ENCODE measurements around the gene TIAM1.

The TIAM1 gene

DNA sequence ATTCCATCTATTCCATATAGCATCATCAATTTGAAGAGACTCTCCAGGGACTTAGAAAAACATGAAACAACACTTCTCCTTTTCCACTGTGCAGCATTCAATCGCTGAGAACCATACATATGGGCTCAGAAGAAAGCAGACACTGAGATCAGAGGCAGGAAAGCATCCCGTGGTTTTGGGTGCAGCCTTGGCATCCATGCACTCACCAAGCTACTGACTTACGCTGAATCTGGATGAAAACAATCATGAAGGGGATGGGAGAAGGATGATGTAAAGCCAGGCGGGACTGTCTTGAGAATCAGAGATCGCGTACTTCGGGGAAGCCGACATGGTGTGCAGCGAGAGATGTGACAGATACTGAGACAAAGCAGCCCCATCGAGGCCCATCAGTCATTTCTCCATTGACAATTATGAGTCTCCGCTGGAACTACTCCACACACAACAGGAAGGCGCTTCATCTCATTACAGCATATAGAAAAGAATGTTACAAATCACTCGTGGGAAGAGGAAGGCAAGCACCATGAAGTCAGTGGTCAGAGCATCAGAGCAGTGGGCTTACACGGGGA is 2.3 kb upstream of the TIAM1 start:
- DNase-seq, result no peak
- peaks cover 13% of the 10 kb centered on the region for H3K9me3 Mint-ChIP-seq
- H3K4me1 Mint-ChIP-seq, result peaks cover 49% of the 10 kb centered on the region
- H3K27ac Mint-ChIP-seq, result no peak overlapping the region
- H3K4me3 Mint-ChIP-seq, result no peak overlapping the region
- CTCF ChIA-PET, result interaction anchor here (0.7 kb wide), 1 partner anchor 234 kb away, joined by 3 read pairs; no protein-coding TSS in a partner anchor
- peaks cover 32% of the 10 kb centered on the region for H3K27me3 Mint-ChIP-seq
- H3K36me3 Mint-ChIP-seq, result peaks cover 26% of the 10 kb centered on the region

- peaks cover 57% of the 10 kb centered on the region for H3K4me1 Mint-ChIP-seq
- peaks cover 32% of the 10 kb centered on the region for H3K27me3 Mint-ChIP-seq
- no peak for DNase-seq
- H3K4me3 Mint-ChIP-seq, result peak overlapping the region; percentile 46
- CTCF ChIA-PET, result no interaction called here
- peaks cover 4% of the 10 kb centered on the region for H3K9me3 Mint-ChIP-seq
- H3K27ac Mint-ChIP-seq, result no peak overlapping the region
- H3K36me3 Mint-ChIP-seq, result peaks cover 18% of the 10 kb centered on the region
These were observed 1.1 kb upstream of the TIAM1 start for GRCh38 chr21:31345136-31345535.

DNA sequence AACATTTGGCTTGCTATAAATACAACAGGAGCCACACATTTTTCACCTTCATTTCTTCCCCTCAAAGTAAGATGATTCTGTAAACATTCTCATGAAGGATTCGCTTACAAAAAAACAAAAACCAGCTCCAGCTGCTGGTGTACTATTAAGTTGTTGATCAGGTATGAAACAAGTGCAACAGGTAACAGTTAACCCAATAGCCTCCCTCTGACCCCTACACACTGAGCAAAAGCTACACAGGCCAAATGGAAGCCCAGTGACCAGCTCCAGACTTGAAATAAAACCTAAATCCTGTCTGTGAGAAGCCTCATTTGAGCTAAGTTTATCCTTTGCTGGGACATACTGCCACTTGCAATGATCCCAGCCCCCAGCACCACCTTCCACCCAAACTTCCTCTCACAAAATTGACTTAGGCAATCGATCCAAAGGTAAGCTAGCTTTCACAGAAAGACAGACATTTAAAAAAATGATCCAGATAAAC is 991 bp downstream of the TIAM1 start:
- no peak for DNase-seq
- CTCF ChIA-PET, result interaction anchor here (1.0 to 2.9 kb wide), 7 partner anchors 10 to 261 kb away, joined by 3 to 16 read pairs (median 3); no protein-coding TSS in a partner anchor
- H3K27me3 Mint-ChIP-seq, result peaks cover 32% of the 10 kb centered on the region
- peaks cover 60% of the 10 kb centered on the region for H3K4me1 Mint-ChIP-seq
- no peaks in the 10 kb centered on the region for H3K9me3 Mint-ChIP-seq
- H3K4me3 Mint-ChIP-seq, result peak overlapping the region; percentile 81
- H3K27ac Mint-ChIP-seq, result no peak overlapping the region
- peaks cover 24% of the 10 kb centered on the region for H3K36me3 Mint-ChIP-seq

DNA sequence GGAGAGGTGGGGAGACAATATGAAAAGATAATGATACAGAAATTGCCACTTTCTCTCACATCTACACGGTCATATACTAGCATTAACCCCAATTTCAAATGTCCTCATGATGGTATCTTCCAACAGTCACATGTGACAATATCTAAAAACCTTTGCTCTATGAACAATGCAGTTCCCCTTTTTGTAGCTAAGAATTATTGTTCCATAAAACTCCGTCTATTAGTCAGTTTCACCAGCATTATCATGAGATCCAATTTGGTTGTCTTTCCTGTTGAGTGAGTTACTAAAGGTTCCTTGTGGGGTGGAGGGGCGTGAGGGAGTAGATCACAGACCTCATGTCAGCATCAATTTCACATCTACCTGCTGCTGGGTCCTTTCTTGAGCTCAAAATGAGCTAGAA is 1.7 kb downstream of the TIAM1 start:
- Mint-ChIP-seq H3K36me3 (peaks cover 26% of the 10 kb centered on the region), H3K4me1 (peaks cover 56% of the 10 kb centered on the region), H3K27me3 (peaks cover 32% of the 10 kb centered on the region), H3K9me3 (no peaks in the 10 kb centered on the region), H3K4me3 (peak overlapping the region; percentile 81), H3K27ac (peak overlapping the region; percentile 20)
- DNase-seq, result no peak
- CTCF ChIA-PET, result interaction anchor here (0.6 to 2.9 kb wide), 7 partner anchors 10 to 737 kb away, joined by 3 to 16 read pairs (median 3); no protein-coding TSS in a partner anchor

- H3K4me3 Mint-ChIP-seq, result no peak overlapping the region
- H3K27ac Mint-ChIP-seq, result no peak overlapping the region
- no peak for DNase-seq
- H3K4me1 Mint-ChIP-seq, result peaks cover 53% of the 10 kb centered on the region
- CTCF ChIA-PET, result no interaction called here
- peaks cover 28% of the 10 kb centered on the region for H3K27me3 Mint-ChIP-seq
- peaks cover 35% of the 10 kb centered on the region for H3K36me3 Mint-ChIP-seq
- H3K9me3 Mint-ChIP-seq, result no peaks in the 10 kb centered on the region
These were observed 3.0 kb downstream of the TIAM1 start for GRCh38 chr21:31340942-31341487.

DNA sequence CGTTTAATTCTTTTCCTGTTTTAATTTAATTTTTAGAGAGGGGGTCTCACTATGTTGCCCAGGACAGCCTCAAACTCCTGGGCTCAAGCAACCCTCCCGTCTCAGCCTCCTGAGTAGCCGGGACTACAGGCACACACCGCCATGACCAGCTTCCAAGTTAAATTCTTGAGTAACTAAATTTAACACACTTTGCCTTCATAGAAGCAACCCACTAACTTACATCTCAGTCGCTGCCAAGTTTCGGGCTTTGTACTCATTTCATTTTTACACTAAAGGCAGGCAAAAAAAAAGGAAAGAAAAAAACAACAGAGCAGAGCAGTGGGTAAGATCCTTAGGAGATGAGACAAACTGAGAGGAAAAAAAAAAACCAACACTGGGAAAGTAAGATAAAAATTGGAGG is 3.5 kb downstream of the TIAM1 start:
- peaks cover 27% of the 10 kb centered on the region for H3K27me3 Mint-ChIP-seq
- H3K36me3 Mint-ChIP-seq, result peaks cover 35% of the 10 kb centered on the region
- no peak for DNase-seq
- H3K9me3 Mint-ChIP-seq, result no peaks in the 10 kb centered on the region
- H3K4me3 Mint-ChIP-seq, result no peak overlapping the region
- CTCF ChIA-PET, result interaction anchor here (0.9 kb wide), 1 partner anchor 240 kb away, joined by 4 read pairs; no protein-coding TSS in a partner anchor
- H3K27ac Mint-ChIP-seq, result peak overlapping the region; percentile 26
- H3K4me1 Mint-ChIP-seq, result peaks cover 53% of the 10 kb centered on the region

DNA sequence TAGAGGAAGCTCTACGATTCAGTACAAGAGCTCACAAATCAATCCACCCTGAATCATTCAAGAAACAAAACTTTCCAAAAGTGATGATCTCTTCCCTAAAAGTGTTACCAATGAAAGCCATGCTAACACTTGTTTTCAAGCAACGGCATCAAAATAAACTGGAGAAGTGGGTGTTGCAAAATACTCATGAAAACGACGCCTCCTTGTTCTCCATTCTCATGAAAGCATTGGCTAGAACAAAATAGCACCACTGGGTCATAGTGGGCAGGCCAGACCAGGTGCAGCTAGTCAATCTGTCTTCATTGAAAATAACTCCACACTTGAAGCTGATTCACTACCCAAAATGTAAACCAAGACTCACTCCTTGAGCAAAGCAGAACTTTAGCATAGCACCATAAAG is 4.3 kb downstream of the TIAM1 start:
- H3K4me1 Mint-ChIP-seq, result peaks cover 50% of the 10 kb centered on the region
- CTCF ChIA-PET, result interaction anchor here (0.6 to 0.9 kb wide), 2 partner anchors 144 to 241 kb away, joined by 4 read pairs; no protein-coding TSS in a partner anchor
- H3K27ac Mint-ChIP-seq, result no peak overlapping the region

GRCh38 chr21:31338908-31339368 is 5.1 kb downstream of the TIAM1 start:
- H3K9me3 Mint-ChIP-seq, result no peaks in the 10 kb centered on the region
- CTCF ChIA-PET, result no interaction called here
- H3K27me3 Mint-ChIP-seq, result peaks cover 18% of the 10 kb centered on the region
- H3K4me3 Mint-ChIP-seq, result no peak overlapping the region
- peaks cover 34% of the 10 kb centered on the region for H3K36me3 Mint-ChIP-seq
- H3K4me1 Mint-ChIP-seq, result peaks cover 43% of the 10 kb centered on the region
- H3K27ac Mint-ChIP-seq, result no peak overlapping the region
- DNase-seq, result no peak

More for the DNA sequence above, 4.3 kb downstream of the TIAM1 start:
- H3K36me3 Mint-ChIP-seq, result peaks cover 35% of the 10 kb centered on the region
- no peak overlapping the region for H3K4me3 Mint-ChIP-seq
- peaks cover 23% of the 10 kb centered on the region for H3K27me3 Mint-ChIP-seq
- H3K9me3 Mint-ChIP-seq, result no peaks in the 10 kb centered on the region
- no peak for DNase-seq

GRCh38 chr21:31337996-31338907 is 5.8 kb downstream of the TIAM1 start:
- Mint-ChIP-seq H3K27ac (no peak overlapping the region), H3K4me3 (no peak overlapping the region), H3K36me3 (peaks cover 33% of the 10 kb centered on the region), H3K4me1 (peaks cover 43% of the 10 kb centered on the region), H3K9me3 (no peaks in the 10 kb centered on the region), H3K27me3 (peaks cover 11% of the 10 kb centered on the region)
- CTCF ChIA-PET, result no interaction called here
- no peak for DNase-seq

DNA sequence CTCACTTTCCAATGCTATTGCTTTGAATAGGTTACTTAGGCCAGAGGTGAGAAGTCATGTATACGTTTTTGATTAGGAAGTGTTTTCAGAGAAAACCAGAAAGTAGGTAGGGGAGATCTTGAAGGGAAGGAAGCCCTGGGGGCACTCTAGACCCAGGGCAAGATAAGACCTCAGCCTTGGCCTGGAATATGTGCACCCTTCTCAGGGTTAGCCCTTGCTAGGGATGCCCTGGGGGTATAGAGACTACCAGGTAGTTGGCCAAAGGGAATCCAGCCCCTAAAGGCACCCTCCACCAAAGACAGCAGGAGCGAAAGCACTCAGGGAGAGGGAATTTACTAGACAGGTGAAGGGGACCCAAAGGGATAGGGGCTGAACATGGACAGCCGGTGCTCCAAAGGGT is 7.0 kb downstream of the TIAM1 start:
- DNase-seq, result no peak
- Mint-ChIP-seq H3K9me3 (no peaks in the 10 kb centered on the region), H3K36me3 (peaks cover 36% of the 10 kb centered on the region)

DNA sequence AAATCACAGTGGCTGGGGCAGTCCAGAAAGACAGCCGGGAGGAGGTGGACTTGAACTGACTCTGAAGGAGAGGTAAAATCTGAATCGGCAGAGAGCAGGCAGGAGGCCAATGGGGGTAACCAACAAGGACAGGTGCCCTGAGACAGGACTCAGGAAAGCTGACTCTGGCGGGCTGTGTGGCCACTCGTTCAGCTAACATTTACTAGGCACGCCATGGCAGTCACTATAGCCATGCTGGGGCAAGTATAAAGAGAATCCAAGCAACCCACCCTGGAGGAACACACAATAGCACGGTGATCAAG is 7.4 kb downstream of the TIAM1 start:
- Mint-ChIP-seq H3K36me3 (peaks cover 40% of the 10 kb centered on the region), H3K4me3 (no peak overlapping the region), H3K9me3 (no peaks in the 10 kb centered on the region), H3K27ac (no peak overlapping the region), H3K27me3 (no peaks in the 10 kb centered on the region), H3K4me1 (peaks cover 37% of the 10 kb centered on the region)
- CTCF ChIA-PET, result no interaction called here
- no peak for DNase-seq

More for the DNA sequence above, 7.0 kb downstream of the TIAM1 start:
- CTCF ChIA-PET, result no interaction called here
- H3K27me3 Mint-ChIP-seq, result no peaks in the 10 kb centered on the region
- H3K4me3 Mint-ChIP-seq, result no peak overlapping the region
- no peak overlapping the region for H3K27ac Mint-ChIP-seq
- H3K4me1 Mint-ChIP-seq, result peaks cover 38% of the 10 kb centered on the region

DNA sequence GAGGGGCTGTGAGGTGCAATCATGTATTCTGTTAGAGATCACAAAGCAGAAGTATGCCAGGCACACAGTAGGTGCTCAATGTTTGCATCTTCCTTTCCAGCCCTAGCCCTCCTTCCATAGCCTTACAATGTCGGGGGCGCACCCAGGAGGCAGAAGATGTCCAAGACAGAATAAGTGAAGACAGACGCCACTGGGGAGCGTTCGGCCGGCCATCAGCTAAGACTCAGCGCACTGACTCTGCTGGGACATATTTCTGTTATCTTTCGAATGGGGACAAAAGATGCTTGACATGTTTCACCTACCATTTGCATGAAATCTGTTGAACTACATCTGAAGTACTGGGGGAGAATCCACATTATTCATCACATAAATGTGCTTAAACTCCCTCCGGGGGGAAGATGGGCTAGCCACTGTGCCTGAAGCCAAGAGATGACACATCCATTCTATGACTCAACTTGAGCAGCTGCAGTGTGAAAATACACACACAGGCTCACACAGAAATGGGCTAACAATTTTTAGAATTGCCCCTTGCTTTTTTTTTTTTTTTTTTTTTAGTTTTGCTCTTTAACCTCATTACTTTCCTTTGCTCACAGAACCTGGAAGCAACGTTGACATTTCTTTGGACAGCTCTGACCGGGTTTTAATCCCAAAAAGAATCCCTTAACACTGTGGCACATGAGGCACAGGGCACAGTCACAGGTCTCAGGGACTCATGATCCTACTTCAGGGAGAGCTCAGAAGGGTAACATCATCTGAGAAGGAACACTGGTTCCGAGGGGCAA is 7.9 kb downstream of the TIAM1 start:
- peaks cover 43% of the 10 kb centered on the region for H3K36me3 Mint-ChIP-seq
- no peak overlapping the region for H3K4me3 Mint-ChIP-seq
- CTCF ChIA-PET, result interaction anchor here (0.6 kb wide), 1 partner anchor 26 kb away, joined by 4 read pairs; no protein-coding TSS in a partner anchor
- no peaks in the 10 kb centered on the region for H3K9me3 Mint-ChIP-seq
- H3K27me3 Mint-ChIP-seq, result no peaks in the 10 kb centered on the region
- peaks cover 32% of the 10 kb centered on the region for H3K4me1 Mint-ChIP-seq
- H3K27ac Mint-ChIP-seq, result no peak overlapping the region
- DNase-seq, result no peak

DNA sequence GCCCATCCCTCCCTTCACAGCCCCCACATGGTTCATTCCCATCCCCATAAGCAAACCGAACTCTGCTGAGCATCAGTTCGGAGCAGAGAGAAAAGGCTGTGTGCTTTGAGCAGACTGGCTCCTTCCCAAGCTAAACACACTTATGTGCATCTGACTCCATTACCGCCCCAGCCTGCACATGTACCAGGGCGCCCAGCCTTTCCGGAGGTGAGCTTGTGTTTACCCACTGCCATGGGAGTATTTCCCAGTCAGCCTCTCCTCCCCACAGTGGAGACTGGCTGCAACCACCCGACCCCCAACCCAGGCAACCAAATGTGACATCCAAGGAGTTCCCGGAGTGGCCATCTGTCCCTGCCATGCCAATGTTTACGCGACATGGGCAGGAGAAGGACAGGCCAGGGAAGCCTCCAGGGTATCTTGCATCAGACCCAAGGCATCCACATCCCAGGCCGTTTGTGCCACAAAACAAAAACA is 9.4 kb downstream of the TIAM1 start:
- no peak for DNase-seq
- Mint-ChIP-seq H3K4me3 (no peak overlapping the region), H3K27me3 (no peaks in the 10 kb centered on the region), H3K9me3 (no peaks in the 10 kb centered on the region), H3K27ac (no peak overlapping the region), H3K4me1 (peaks cover 17% of the 10 kb centered on the region), H3K36me3 (peaks cover 44% of the 10 kb centered on the region)
- CTCF ChIA-PET, result interaction anchor here (1.0 to 1.7 kb wide), 2 partner anchors 9 to 13 kb away, joined by 3 to 4 read pairs; no protein-coding TSS in a partner anchor

Data from activated naive CD4-positive, alpha-beta T cell treated with anti-CD3 and anti-CD28 coated beads, Interleukin-2, amount 10 ng/mL, durations not matched to agents 7 days and 5 days (primary cell).